ENCODE data around the gene TUSC2. TPM values are rescaled to one million over a fixed set of nuclear protein-coding genes. Genes with fewer than 3 reads are reported as not detected.

The TUSC2 gene
- total RNA-seq, 2 donors from 2014 or later, result 16.2 to 16.8 TPM

GRCh38 chr3:50337175-50337861 lies 9.3 kb upstream of the TUSC2 start:
- Mint-ChIP-seq H3K4me3 (peak overlapping the region; percentile 86 to 92), H3K4me1 (ENCODE audit: low read depth) (peaks cover 66% of the 10 kb centered on the region), H3K27ac (peak overlapping the region; percentile 93), H3K27me3 (ENCODE audit: low read depth) (no peaks in the 10 kb centered on the region), H3K9me3 (no peaks in the 10 kb centered on the region), H3K36me3 (ENCODE audit: insufficient read depth in 2 of 2) (peaks cover 18 to 23% of the 10 kb centered on the region in 2 donors)
- ATAC-seq (replicated peaks in 1 of 2) (peak; percentile 75 to 84), DNase-seq (peak; percentile 99)

- ATAC-seq (replicated peaks in 1 of 2) (peak; percentile 38 to 47), DNase-seq (peak; percentile 70 to 77)
- Mint-ChIP-seq H3K36me3 (ENCODE audit: insufficient read depth in 2 of 2) (peaks cover 19 to 23% of the 10 kb centered on the region in 2 donors), H3K27ac (peak overlapping the region; percentile 92), H3K4me1 (ENCODE audit: low read depth) (peaks cover 66% of the 10 kb centered on the region), H3K9me3 (no peaks in the 10 kb centered on the region), H3K4me3 (peak overlapping the region; percentile 86 to 92), H3K27me3 (ENCODE audit: low read depth) (no peaks in the 10 kb centered on the region)
These were observed 8.6 kb upstream of the TUSC2 start for GRCh38 chr3:50336452-50337174.

GRCh38 chr3:50334339-50335075 lies 6.5 kb upstream of the TUSC2 start:
- peak overlapping the region; percentile 88 for H3K27ac Mint-ChIP-seq
- H3K4me3 Mint-ChIP-seq, result peak overlapping the region; percentile 78 to 86
- H3K27me3 Mint-ChIP-seq (ENCODE audit: low read depth), result no peaks in the 10 kb centered on the region
- H3K36me3 Mint-ChIP-seq (ENCODE audit: insufficient read depth in 2 of 2), result peaks cover 23 to 25% of the 10 kb centered on the region in 2 donors
- H3K4me1 Mint-ChIP-seq (ENCODE audit: low read depth), result peaks cover 52% of the 10 kb centered on the region
- no peak for ATAC-seq (replicated peaks in 1 of 2)
- H3K9me3 Mint-ChIP-seq, result no peaks in the 10 kb centered on the region
- DNase-seq, result no peak

GRCh38 chr3:50333744-50334328 lies 5.8 kb upstream of the TUSC2 start:
- no peak for ATAC-seq (replicated peaks in 1 of 2)
- H3K4me3 Mint-ChIP-seq, result peak overlapping the region; percentile 78 to 86
- no peak for DNase-seq
- H3K27me3 Mint-ChIP-seq (ENCODE audit: low read depth), result no peaks in the 10 kb centered on the region
- peaks cover 21 to 22% of the 10 kb centered on the region in 2 donors for H3K36me3 Mint-ChIP-seq (ENCODE audit: insufficient read depth in 2 of 2)
- H3K4me1 Mint-ChIP-seq (ENCODE audit: low read depth), result peaks cover 45% of the 10 kb centered on the region
- no peaks in the 10 kb centered on the region for H3K9me3 Mint-ChIP-seq
- peak overlapping the region; percentile 88 for H3K27ac Mint-ChIP-seq

GRCh38 chr3:50331364-50331907 lies 3.4 kb upstream of the TUSC2 start:
- peaks cover 11 to 15% of the 10 kb centered on the region in 2 donors for H3K36me3 Mint-ChIP-seq (ENCODE audit: insufficient read depth in 2 of 2)
- ATAC-seq (replicated peaks in 1 of 2) (no peak), DNase-seq (no peak)
- no peaks in the 10 kb centered on the region for H3K27me3 Mint-ChIP-seq (ENCODE audit: low read depth)
- H3K27ac Mint-ChIP-seq, result no peak overlapping the region
- peaks cover 49% of the 10 kb centered on the region for H3K4me1 Mint-ChIP-seq (ENCODE audit: low read depth)
- H3K4me3 Mint-ChIP-seq, result no peak overlapping the region
- no peaks in the 10 kb centered on the region for H3K9me3 Mint-ChIP-seq

GRCh38 chr3:50330330-50330729 lies 2.3 kb upstream of the TUSC2 start:
- no peak for ATAC-seq (replicated peaks in 1 of 2)
- Mint-ChIP-seq H3K27me3 (ENCODE audit: low read depth) (no peaks in the 10 kb centered on the region), H3K36me3 (ENCODE audit: insufficient read depth in 2 of 2) (peaks cover 7 to 11% of the 10 kb centered on the region in 2 donors), H3K4me1 (ENCODE audit: low read depth) (peaks cover 46% of the 10 kb centered on the region), H3K27ac (no peak overlapping the region), H3K9me3 (no peaks in the 10 kb centered on the region), H3K4me3 (no peak overlapping the region)
- DNase-seq, result no peak

- DNase-seq (no peak), ATAC-seq (replicated peaks in 1 of 2) (no peak)
- Mint-ChIP-seq H3K36me3 (ENCODE audit: insufficient read depth in 2 of 2) (peaks cover 4 to 7% of the 10 kb centered on the region in 2 donors), H3K4me3 (peak overlapping the region; percentile 86 to 87), H3K27ac (no peak overlapping the region), H3K9me3 (no peaks in the 10 kb centered on the region), H3K4me1 (ENCODE audit: low read depth) (peaks cover 34% of the 10 kb centered on the region), H3K27me3 (ENCODE audit: low read depth) (no peaks in the 10 kb centered on the region)
These were observed 894 bp downstream of the TUSC2 start for GRCh38 chr3:50327129-50327528.

GRCh38 chr3:50326182-50326541 lies 1.9 kb downstream of the TUSC2 start:
- no peak overlapping the region for H3K27ac Mint-ChIP-seq

GRCh38 chr3:50325497-50326181 lies 2.4 kb downstream of the TUSC2 start:
- Mint-ChIP-seq H3K36me3 (ENCODE audit: insufficient read depth in 2 of 2) (peaks cover 1 to 2% of the 10 kb centered on the region in 2 donors), H3K27ac (no peak overlapping the region), H3K27me3 (ENCODE audit: low read depth) (no peaks in the 10 kb centered on the region), H3K4me1 (ENCODE audit: low read depth) (peaks cover 35% of the 10 kb centered on the region), H3K4me3 (no peak overlapping the region), H3K9me3 (no peaks in the 10 kb centered on the region)
- DNase-seq (no peak), ATAC-seq (replicated peaks in 1 of 2) (no peak)

More at GRCh38 chr3:50326182-50326541, 1.9 kb downstream of the TUSC2 start:
- peaks cover 3% of the 10 kb centered on the region in 2 donors for H3K36me3 Mint-ChIP-seq (ENCODE audit: insufficient read depth in 2 of 2)
- peaks cover 34% of the 10 kb centered on the region for H3K4me1 Mint-ChIP-seq (ENCODE audit: low read depth)
- no peaks in the 10 kb centered on the region for H3K27me3 Mint-ChIP-seq (ENCODE audit: low read depth)
- DNase-seq, result no peak
- peak overlapping the region in 1 of 2 donors; percentile 86 for H3K4me3 Mint-ChIP-seq
- H3K9me3 Mint-ChIP-seq, result no peaks in the 10 kb centered on the region
- ATAC-seq (replicated peaks in 1 of 2), result no peak

GRCh38 chr3:50325113-50325480 lies 2.9 kb downstream of the TUSC2 start:
- Mint-ChIP-seq H3K36me3 (ENCODE audit: insufficient read depth in 2 of 2) (peaks cover 0 to under 1% of the 10 kb centered on the region in 2 donors), H3K4me1 (ENCODE audit: low read depth) (peaks cover 40% of the 10 kb centered on the region), H3K9me3 (no peaks in the 10 kb centered on the region), H3K27me3 (ENCODE audit: low read depth) (no peaks in the 10 kb centered on the region), H3K27ac (no peak overlapping the region), H3K4me3 (no peak overlapping the region)
- ATAC-seq (replicated peaks in 1 of 2) (no peak), DNase-seq (no peak)

GRCh38 chr3:50324351-50325112 lies 3.5 kb downstream of the TUSC2 start:
- Mint-ChIP-seq H3K9me3 (no peaks in the 10 kb centered on the region), H3K36me3 (ENCODE audit: insufficient read depth in 2 of 2) (no peaks in the 10 kb centered on the region), H3K4me3 (no peak overlapping the region), H3K27me3 (ENCODE audit: low read depth) (no peaks in the 10 kb centered on the region), H3K27ac (no peak overlapping the region), H3K4me1 (ENCODE audit: low read depth) (peaks cover 46% of the 10 kb centered on the region)
- peak; percentile 15 to 32 for ATAC-seq (replicated peaks in 1 of 2)
- DNase-seq, result peak; percentile 72 to 76

Measured in activated T-cell treated with anti-CD3 and anti-CD28 coated beads, Interleukin-2, amount 50 U/mL, for 72 hours (primary cell).